Fibroblast of the aortic adventitia (primary cell): ENCODE measurements around the gene SNX17. TPM values are rescaled to one million over a fixed set of nuclear protein-coding genes. Genes with fewer than 3 reads are reported as not detected.
A peak's percentile ranks its signal among the peaks of the same experiment; 100 is the strongest.

Experiments used
- DNase-seq: peaks from one replicate; pipeline ENCODE4 v3.0.0-alpha.2; 2010; ENCODE audit warnings: low read depth
- H3K4me3 ChIP-seq: 2 replicates; pipeline ENCODE4 v1.5.1; 2011; ENCODE audit warnings: low read depth, mild to moderate bottlenecking, control low read depth, low read length, moderate library complexity
- CTCF ChIP-seq: IDR thresholded peaks from 2 replicates; pipeline ENCODE4 v1.5.1; 2011; ENCODE audit warnings: mild to moderate bottlenecking, low read length, control low read depth, inconsistent platforms; ENCODE audit not compliant: insufficient read depth
- total RNA-seq: library from RNA; depleted of rRNA; stranded (reverse); fragments of >200 nt; gene quantifications from 2 replicates; pipeline ENCODE4 v1.2.3, GENCODE V29; 2012; ENCODE audit warnings: low replicate concordance

Gene SNX17
- total RNA-seq, result 102 and 125 TPM in 2 replicates

- H3K4me3 ChIP-seq, result peak within 1 kb of the TSS; percentile 98
- peak; percentile 70 for TF ChIP-seq CTCF
- DNase-seq, result peak; percentile 99
These were observed at the start of gene SNX17, which contains the start of gene EIF2B4 for GRCh38 chr2:27370026-27370815. Gene SNX17 (plus strand): TSS chr2:27370616. CDS start chr2:27370744, 128 bp downstream. Gene EIF2B4 (minus strand): TSS chr2:27370338. CDS start chr2:27370314, 24 bp downstream.

GRCh38 chr2:27320958-27321543 is 49.4 kb upstream of the SNX17 start:
- peak; percentile 98 for DNase-seq
- peak; percentile 73 for TF ChIP-seq CTCF
- H3K4me3 ChIP-seq, result peak overlapping the region; percentile 39

- peak; percentile 10 for DNase-seq
- peak overlapping the region; percentile 97 for H3K4me3 ChIP-seq
- no peak for TF ChIP-seq CTCF
These were observed 48.1 kb upstream of the SNX17 start for GRCh38 chr2:27322301-27322765.

GRCh38 chr2:27322766-27323595 is 47.4 kb upstream of the SNX17 start, which contains the start of gene MPV17:
Gene MPV17 (minus strand): TSS chr2:27323097. CDS start chr2:27322517, 580 bp downstream.
- peak within 1 kb of the TSS; percentile 97 for H3K4me3 ChIP-seq
- DNase-seq, result peak; percentile 89
- no peak for TF ChIP-seq CTCF

GRCh38 chr2:27323596-27324285 is 46.7 kb upstream of the SNX17 start:
- TF ChIP-seq CTCF, result no peak
- peak overlapping the region; percentile 97 for H3K4me3 ChIP-seq
- peak; percentile 18 for DNase-seq

GRCh38 chr2:27324720-27325119 is 45.7 kb upstream of the SNX17 start:
- H3K4me3 ChIP-seq, result no peak overlapping the region
- no peak for TF ChIP-seq CTCF
- DNase-seq, result no peak
